GM12878 (cell line): ENCODE data around the gene SLC39A13. TPM values are rescaled to one million over a fixed set of nuclear protein-coding genes. Genes with fewer than 3 reads are reported as not detected.

Experiments
- ATAC-seq: fragments of 200-7000 bp; cut with Tn5 transposase; 3 replicates; pipeline ENCODE4 v1.9.1; 2020; ENCODE audit warnings: mild to moderate bottlenecking, moderate library complexity
- BruUV-seq: library from RNA; stranded (reverse); fragments of 400-500 nt; replicated peaks from 2 replicates; lab custom pipeline; 2021; lab: Mats Ljungman, UMichigan
- CTCF ChIA-PET: fragments of 300-600 bp; sonication (Branson Sonifier 250); formaldehyde crosslinking; extraction: SDS; loops from one replicate; lab custom pipeline; 2021; ENCODE audit warnings: inconsistent platforms; lab: Yijun Ruan, JAX
- POLR2A ChIA-PET: fragments of 350-600 bp; formaldehyde crosslinking; extraction: SDS; loops from one replicate; lab custom pipeline; 2021; ENCODE audit warnings: inconsistent platforms; lab: Charles Lee
- RAD21 ChIA-PET: fragments of 300-600 bp; sonication (Branson Sonifier 250); formaldehyde crosslinking; loops from one replicate; lab custom pipeline; 2023; ENCODE audit warnings: antibody characterized with exemption; ENCODE audit not compliant: unreplicated experiment; lab: Charles Lee
- SMC1A ChIA-PET: fragments of 300-600 bp; sonication (Branson Sonifier 250); formaldehyde crosslinking; loops from one replicate; lab custom pipeline; 2023; ENCODE audit not compliant: unreplicated experiment, uncharacterized antibody; lab: Charles Lee
- DNase-seq: peaks from one replicate; pipeline ENCODE4 v3.0.0-alpha.2; 2011; ENCODE audit warnings: low read depth, low spot score
- FAIRE-seq: peaks from 3 replicates; lab custom pipeline; 2011; peaks lifted over from hg19 to GRCh38; lab: Jason Lieb, UNC
- H2AFZ ChIP-seq: 2 replicates; pipeline ENCODE4 v1.6.0; 2011; ENCODE audit warnings: low read depth, low read length, control low read depth; ENCODE audit not compliant: control insufficient read depth
- H3K27ac ChIP-seq: 2 replicates; pipeline ENCODE4 v1.5.1; 2011; ENCODE audit warnings: control low read depth; ENCODE audit not compliant: control insufficient read depth, insufficient read depth
- H3K27me3 ChIP-seq, 2 experiments: replicated peaks in 1 of 2; 2 replicates each; pipeline versions ENCODE4 v1.6.0 to v1.6.1; 2011; ENCODE audit warnings: low read length in 1 of 2; ENCODE audit not compliant: control insufficient read depth in 2 of 2, insufficient read depth in 2 of 2
- H3K36me3 ChIP-seq, 2 experiments: 2 replicates each; pipeline ENCODE4 v1.5.1; 2011; ENCODE audit warnings: low read length in 1 of 2; ENCODE audit not compliant: control insufficient read depth in 2 of 2, insufficient read depth in 2 of 2
- H3K4me1 ChIP-seq: 2 replicates; pipeline ENCODE4 v1.6.1; 2011; ENCODE audit warnings: mild to moderate bottlenecking, low read length, moderate library complexity, mixed read lengths; ENCODE audit not compliant: control insufficient read depth, insufficient read depth
- H3K4me2 ChIP-seq: 2 replicates; pipeline ENCODE4 v1.6.0; 2011; ENCODE audit warnings: control low read depth; ENCODE audit not compliant: control insufficient read depth, insufficient read depth
- H3K4me3 ChIP-seq: fragments of 200-600 bp; sonication (generic); 2 replicates; pipeline ENCODE4 v1.5.1; 2016
- H3K79me2 ChIP-seq: 2 replicates; pipeline ENCODE4 v1.6.0; 2011; ENCODE audit warnings: low read length; ENCODE audit not compliant: control insufficient read depth, insufficient read depth
- H3K9ac ChIP-seq: 2 replicates; pipeline ENCODE4 v1.8.0; 2011; ENCODE audit warnings: low read length, control low read depth, mixed read lengths; ENCODE audit not compliant: control insufficient read depth, insufficient read depth
- H3K9me3 ChIP-seq: replicated peaks from 3 replicates; pipeline ENCODE4 v1.5.1; 2011; ENCODE audit warnings: mild to moderate bottlenecking, low read length; ENCODE audit not compliant: control insufficient read depth, insufficient read depth
- H4K20me1 ChIP-seq: 2 replicates; pipeline ENCODE4 v1.6.0; 2011; ENCODE audit not compliant: control insufficient read depth, insufficient read depth
- ESRRA ChIP-seq: IDR thresholded peaks from 2 replicates; pipeline ENCODE4 v1.6.1; 2012; ENCODE audit warnings: mild to moderate bottlenecking, low read length, improper control_type of control experiment
- KDM1A ChIP-seq: fragments of 200-600 bp; sonication (generic); IDR thresholded peaks from 2 replicates; pipeline ENCODE4 v1.6.1; 2016; ENCODE audit warnings: borderline replicate concordance
- LARP7 ChIP-seq: fragments of 450-650 bp; IDR thresholded peaks from 2 replicates; pipeline ENCODE4 v1.6.1; 2017; ENCODE audit warnings: mild to moderate bottlenecking
- POLR2A ChIP-seq: IDR thresholded peaks from 2 replicates; pipeline ENCODE4 v1.6.1; 2011; ENCODE audit warnings: low read depth, mild to moderate bottlenecking, low read length
- POLR2AphosphoS5 ChIP-seq: IDR thresholded peaks from 2 replicates; pipeline ENCODE4 v1.6.1; 2011; ENCODE audit warnings: mild to moderate bottlenecking, low read length, inconsistent platforms
- RFX5 ChIP-seq: IDR thresholded peaks from 2 replicates; pipeline ENCODE4 v1.6.1; 2011; ENCODE audit warnings: low read depth, low read length, improper control_type of control experiment
- YY1 ChIP-seq: IDR thresholded peaks from 2 replicates; pipeline ENCODE4 v1.6.1; 2011; ENCODE audit warnings: low read depth, mild to moderate bottlenecking, low read length
- ZNF687 ChIP-seq: fragments of 450-650 bp; IDR thresholded peaks from 2 replicates; pipeline ENCODE4 v1.6.1; 2017; ENCODE audit warnings: mild to moderate bottlenecking, moderate library complexity
- WGBS: methylation state at CpG from one replicate; pipeline ENCODE4 v1.1.6; 2016; ENCODE audit warnings: low lambda C conversion rate; ENCODE audit not compliant: insufficient replicate concordance, insufficient coverage; ENCODE audit errors: missing lambda C conversion rate; 5-methylcytosine and 5-hydroxymethylcytosine counted together
- in situ Hi-C: fragments of 300-500 bp; cut with MboI; formaldehyde crosslinking; loops from 9 replicates; pipeline ENCODE4 v1.14.3; 2018; ENCODE audit warnings: mixed read lengths
- intact Hi-C: fragments of 100-400 bp; cut with micrococcal nuclease; formaldehyde crosslinking; loops from one replicate; pipeline ENCODE4 v1.14.2; 2022; ENCODE audit not compliant: unreplicated experiment
- polyA plus RNA-seq, 11 experiments: library from polyadenylated mRNA; depleted of rRNA in 4 of 11; unstranded in 6 of 11; stranded (reverse) in 5 of 11; fragments of >200 nt; fragmentation: Nextera tagmentation in 4 of 11; fragmentation: Illumina TruSeq in 1 of 11; extraction: Ambion mirVana in 4 of 11; extraction: Trizol in 1 of 11; gene quantifications; 1 replicate in 1 of 11; 2 replicates in 10 of 11; pipeline versions ENCODE4 v1.2.1 to v1.2.3, GENCODE V29; 2011 to 2016; ENCODE audit warnings: inconsistent platforms in 2 of 11, missing spikeins in 2 of 11, low read depth in 1 of 11
- total RNA-seq, 4 experiments: library from RNA; depleted of rRNA in 3 of 4; stranded (reverse); fragments of >200 nt in 3 of 4; fragmentation: Illumina TruSeq in 1 of 4; extraction: Trizol in 1 of 4; gene quantifications; 2 replicates each; pipeline versions ENCODE4 v1.2.1 to v1.2.3, GENCODE V29; 2013 to 2021

SLC39A13 gene
- total and polyA plus RNA-seq, 10 of the 15 experiments (the other 5 are each of a cell fraction or from before 2014, with no cell fraction given) = 0.23 to 19.8 (median 6.3) TPM

- DNase-seq = no peak
- Histone ChIP-seq H3K36me3 (peaks cover 4 to 18% of the 10 kb centered on the region in 2 experiments; a peak in 3 of 4 replicates), H2AFZ (no peak overlapping the region), H3K9me3 (no peaks in the 10 kb centered on the region), H3K4me2 (no peak overlapping the region), H3K27ac (no peak overlapping the region), H3K9ac (no peak overlapping the region), H3K4me1 (no peaks in the 10 kb centered on the region), H4K20me1 (no peaks in the 10 kb centered on the region), H3K4me3 (no peak overlapping the region), H3K79me2 (no peaks in the 10 kb centered on the region), H3K27me3 (no peaks in the 10 kb centered on the region)
- POLR2A ChIA-PET = interaction anchor here (0.5 kb wide), 1 partner anchor 232 kb away, joined by 4 read pairs; no protein-coding TSS in a partner anchor
- in situ Hi-C loops (no loop called here), intact Hi-C loops (no loop called here)
- FAIRE-seq = no peak
- TF ChIP-seq ZNF687 = no peak
- peak; percentile 37; the same call in 1 of the 2 replicates for TF ChIP-seq POLR2AphosphoS5
- no peak for TF ChIP-seq KDM1A
- no peak for TF ChIP-seq YY1
- TF ChIP-seq LARP7 = no peak
- TF ChIP-seq RFX5 = no peak
- TF ChIP-seq POLR2A = peak; percentile 12; the same call in 1 of the 2 replicates
- no peak for TF ChIP-seq ESRRA
- CTCF ChIA-PET = interaction anchor here (0.8 kb wide), 1 partner anchor 41 kb away, joined by 5 read pairs; no protein-coding TSS in a partner anchor
- BruUV-seq = no TSS peak
- RAD21 ChIA-PET = interaction anchor here (0.7 kb wide), 1 partner anchor 36 kb away, joined by 3 read pairs; no protein-coding TSS in a partner anchor
- WGBS = 92% methylated on average over 31 of the region's 31 CpGs
- SMC1A ChIA-PET = no interaction called here
- no peak for ATAC-seq
Measured at GRCh38 chr11:47415091-47415854, 6.9 kb downstream of the SLC39A13 start.
